GM23338 (cell line): ENCODE results near the gene ARHGEF1. TPM values are rescaled to one million over a fixed set of nuclear protein-coding genes. Genes with fewer than 3 reads are reported as not detected.

Experiments used
- ATAC-seq: fragments of 200-7000 bp; cut with Tn5 transposase; 3 replicates; pipeline ENCODE4 v1.9.1; 2020
- DNase-seq: peaks from one replicate; pipeline ENCODE4 v3.0.0-alpha.2; 2015; ENCODE audit warnings: low spot score
- H2AFZ ChIP-seq: fragments of 200-600 bp; sonication (generic); 2 replicates; pipeline ENCODE4 v1.8.0; 2016; ENCODE audit warnings: antibody characterized with exemption, mild to moderate bottlenecking, moderate library complexity
- H3F3A ChIP-seq: fragments of 200-600 bp; sonication (generic); replicated peaks from 2 replicates; pipeline ENCODE4 v1.8.0; 2017; ENCODE audit warnings: antibody characterized with exemption, mixed run types, low read depth
- H3K27ac ChIP-seq: fragments of 200-600 bp; sonication (generic); 2 replicates; pipeline ENCODE4 v1.6.1; 2016; ENCODE audit warnings: low read depth
- H3K27me3 ChIP-seq: fragments of 200-600 bp; sonication (generic); 2 replicates; pipeline ENCODE4 v1.8.0; 2016; ENCODE audit warnings: mild to moderate bottlenecking, mixed run types, moderate library complexity; ENCODE audit not compliant: insufficient read depth
- H3K36me3 ChIP-seq: fragments of 200-600 bp; sonication (generic); 2 replicates; pipeline ENCODE4 v1.8.0; 2016; ENCODE audit warnings: mild to moderate bottlenecking; ENCODE audit not compliant: insufficient read depth
- H3K4me1 ChIP-seq: fragments of 200-600 bp; sonication (generic); 2 replicates; pipeline ENCODE4 v1.8.0; 2016; ENCODE audit warnings: mild to moderate bottlenecking, moderate library complexity; ENCODE audit not compliant: insufficient read depth
- H3K4me2 ChIP-seq: fragments of 200-600 bp; sonication (generic); 2 replicates; pipeline ENCODE4 v1.7.1; 2017; ENCODE audit warnings: mixed run types
- H3K4me3 ChIP-seq: fragments of 200-600 bp; sonication (generic); 2 replicates; pipeline ENCODE4 v1.6.1; 2016; ENCODE audit warnings: mixed run types
- H3K79me2 ChIP-seq: fragments of 200-600 bp; sonication (generic); replicated peaks from 2 replicates; pipeline ENCODE4 v1.8.0; 2017; ENCODE audit warnings: mild to moderate bottlenecking; ENCODE audit not compliant: insufficient read depth
- H3K9me2 ChIP-seq: fragments of 200-600 bp; sonication (generic); 2 replicates; pipeline ENCODE4 v1.8.0; 2017; ENCODE audit not compliant: insufficient read depth
- H4K20me1 ChIP-seq: fragments of 200-600 bp; sonication (generic); replicated peaks from 2 replicates; pipeline ENCODE4 v1.8.0; 2017; ENCODE audit warnings: mild to moderate bottlenecking; ENCODE audit not compliant: insufficient read depth
- H3K27ac Mint-ChIP-seq: 2 replicates; pipeline ENCODE4 v1.8.0; 2020; ENCODE audit warnings: inconsistent platforms, mild to moderate bottlenecking, moderate library complexity, mixed read lengths
- H3K27me3 Mint-ChIP-seq: 3 replicates; pipeline ENCODE4 v1.8.0; 2022; ENCODE audit warnings: low read depth, mild to moderate bottlenecking, moderate library complexity, mixed read lengths, inconsistent platforms; ENCODE audit not compliant: insufficient read depth, poor library complexity
- H3K36me3 Mint-ChIP-seq: 3 replicates; pipeline ENCODE4 v1.8.0; 2021; ENCODE audit warnings: low read depth, mild to moderate bottlenecking, inconsistent platforms, moderate library complexity, mixed read lengths
- H3K4me1 Mint-ChIP-seq: 3 replicates; pipeline ENCODE4 v1.8.0; 2020; ENCODE audit warnings: mild to moderate bottlenecking, inconsistent platforms, mixed read lengths
- H3K4me3 Mint-ChIP-seq: 3 replicates; pipeline ENCODE4 v1.8.0; 2021; ENCODE audit warnings: moderate library complexity, mild to moderate bottlenecking, inconsistent platforms, mixed read lengths
- H3K9me3 Mint-ChIP-seq: 3 replicates; pipeline ENCODE4 v1.8.0; 2020; ENCODE audit warnings: moderate library complexity, mild to moderate bottlenecking, inconsistent platforms, mixed read lengths
- CREB1 ChIP-seq: fragments of 250-450 bp; sonication (Bioruptor Pico); IDR thresholded peaks from 2 replicates; pipeline ENCODE4 v1.5.0; 2020; ENCODE audit warnings: low read depth, mild to moderate bottlenecking, moderate library complexity
- EZH2 ChIP-seq: fragments of 200-600 bp; sonication (generic); IDR thresholded peaks from one replicate; pipeline ENCODE4 v1.8.0; 2017; ENCODE audit warnings: antibody characterized with exemption, mild to moderate bottlenecking, low read depth; ENCODE audit not compliant: unreplicated experiment
- EZH2phosphoT487 ChIP-seq: fragments of 200-600 bp; sonication (generic); IDR thresholded peaks from one replicate; pipeline ENCODE4 v1.8.1; 2018; ENCODE audit warnings: antibody characterized with exemption; ENCODE audit not compliant: unreplicated experiment
- STAT1 ChIP-seq: IDR thresholded peaks from one replicate; pipeline ENCODE4 v1.6.1; 2016; ENCODE audit warnings: antibody characterized with exemption; ENCODE audit not compliant: unreplicated experiment
- polyA plus RNA-seq: library from polyadenylated mRNA; unstranded; fragments of >200 nt; fragmentation: Nextera tagmentation; extraction: Ambion mirVana; gene quantifications from 2 replicates; pipeline ENCODE4 v1.2.1, GENCODE V29; 2016
- total RNA-seq: library from RNA; depleted of rRNA; stranded (reverse); fragments of >200 nt; shearing (Covaris generic); gene quantifications from 2 replicates; pipeline ENCODE4 v1.2.3, GENCODE V29; 2014
- TF ChIP-seq, protein P1 (sequence below): IDR thresholded peaks from one replicate; pipeline ENCODE4 v1.6.1; 2018; ENCODE audit warnings: antibody characterized with exemption; ENCODE audit not compliant: unreplicated experiment

The ARHGEF1 gene
- total and polyA plus RNA-seq, 2 experiments from 2014 or later, result 41.3 to 44.7 TPM

DNA sequence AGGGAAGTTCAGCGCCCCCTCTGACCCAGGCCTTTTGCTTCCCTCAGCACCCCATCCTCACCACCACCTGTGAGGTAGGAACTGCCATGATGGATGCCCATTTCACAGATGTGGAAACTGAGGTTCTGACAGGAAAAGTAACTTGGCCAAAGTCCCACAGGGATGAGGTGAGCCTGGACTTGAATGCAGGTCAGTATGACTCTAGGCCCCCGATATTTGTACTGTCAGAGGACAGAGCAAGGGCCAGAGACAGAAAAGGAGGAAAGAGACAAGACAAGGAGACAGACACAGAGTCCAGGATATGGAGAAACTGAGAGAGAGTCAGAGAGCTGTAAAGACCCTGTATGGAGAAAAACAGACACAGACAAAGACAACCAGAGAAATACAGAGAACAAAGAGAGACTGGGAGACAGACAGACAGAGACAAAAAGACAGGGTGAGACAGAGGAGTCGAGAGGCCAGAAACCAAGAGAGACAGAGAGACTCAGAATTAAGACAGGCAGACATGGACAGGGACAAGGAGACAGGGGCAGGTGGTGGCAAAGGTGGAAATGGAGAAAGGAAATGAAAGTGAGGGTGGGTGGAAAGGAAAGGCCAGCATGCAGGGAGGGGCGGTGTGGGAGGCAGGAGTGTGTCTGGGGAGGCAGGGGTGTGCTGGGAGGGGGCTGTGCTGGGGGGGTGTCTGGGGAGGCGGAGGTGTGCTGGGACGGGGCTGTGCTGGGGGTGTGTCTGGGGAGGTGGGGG, 40.2 kb downstream of the ARHGEF1 start:
- peak overlapping the region; percentile 73; the same call in 1 of the 2 replicates for H3K4me2 ChIP-seq
- H3K4me1 ChIP-seq, result peaks cover 9% of the 10 kb centered on the region; the same call in 1 of the 2 replicates
- peaks cover 3% of the 10 kb centered on the region; the same call in 1 of the 3 replicates for H3K9me3 Mint-ChIP-seq
- no peaks in the 10 kb centered on the region; the same call in 2 of the 3 replicates for H3K36me3 Mint-ChIP-seq
- TF ChIP-seq EZH2 (peak; percentile 71), STAT1 (no peak)
- H4K20me1 ChIP-seq, result peaks cover 7% of the 10 kb centered on the region; the same call in 1 of the 2 replicates
- H3K27ac ChIP-seq, result no peak overlapping the region
- ATAC-seq (no peak), DNase-seq (no peak)
- H3K36me3 ChIP-seq, result no peaks in the 10 kb centered on the region
- peaks cover 13% of the 10 kb centered on the region for H3K27me3 Mint-ChIP-seq
- no peak overlapping the region for H2AFZ ChIP-seq
- no peaks in the 10 kb centered on the region for H3K79me2 ChIP-seq
- H3K27me3 ChIP-seq, result peaks cover 98% of the 10 kb centered on the region
- H3K4me3 ChIP-seq, result no peak overlapping the region
- H3K27ac Mint-ChIP-seq, result no peak overlapping the region
- H3K4me3 Mint-ChIP-seq, result peak overlapping the region; percentile 8; the same call in 1 of the 3 replicates
- H3F3A ChIP-seq, result peaks cover 9% of the 10 kb centered on the region
- peaks cover 13% of the 10 kb centered on the region for H3K4me1 Mint-ChIP-seq
- no peaks in the 10 kb centered on the region for H3K9me2 ChIP-seq

GRCh38 chr19:41924151-41925145, 41.5 kb downstream of the ARHGEF1 start:
- Histone ChIP-seq H3K4me1 (peaks cover 14% of the 10 kb centered on the region; the same call in 1 of the 2 replicates), H3F3A (peaks cover 9% of the 10 kb centered on the region), H3K27me3 (peaks cover 98% of the 10 kb centered on the region), H3K36me3 (no peaks in the 10 kb centered on the region), H3K79me2 (no peaks in the 10 kb centered on the region), H4K20me1 (peaks cover 7% of the 10 kb centered on the region; the same call in 1 of the 2 replicates), H3K9me2 (no peaks in the 10 kb centered on the region), H2AFZ (no peak overlapping the region), H3K4me3 (no peak overlapping the region), H3K27ac (no peak overlapping the region), H3K4me2 (no peak overlapping the region)
- Mint-ChIP-seq H3K27me3 (peaks cover 21% of the 10 kb centered on the region), H3K27ac (no peak overlapping the region), H3K36me3 (no peaks in the 10 kb centered on the region; the same call in 2 of the 3 replicates), H3K9me3 (peaks cover 3% of the 10 kb centered on the region; the same call in 1 of the 3 replicates), H3K4me1 (peaks cover 20% of the 10 kb centered on the region), H3K4me3 (no peak overlapping the region)
- TF ChIP-seq STAT1 (no peak), EZH2phosphoT487 (no peak), CREB1 (no peak)
- TF ChIP-seq, protein P1, sequence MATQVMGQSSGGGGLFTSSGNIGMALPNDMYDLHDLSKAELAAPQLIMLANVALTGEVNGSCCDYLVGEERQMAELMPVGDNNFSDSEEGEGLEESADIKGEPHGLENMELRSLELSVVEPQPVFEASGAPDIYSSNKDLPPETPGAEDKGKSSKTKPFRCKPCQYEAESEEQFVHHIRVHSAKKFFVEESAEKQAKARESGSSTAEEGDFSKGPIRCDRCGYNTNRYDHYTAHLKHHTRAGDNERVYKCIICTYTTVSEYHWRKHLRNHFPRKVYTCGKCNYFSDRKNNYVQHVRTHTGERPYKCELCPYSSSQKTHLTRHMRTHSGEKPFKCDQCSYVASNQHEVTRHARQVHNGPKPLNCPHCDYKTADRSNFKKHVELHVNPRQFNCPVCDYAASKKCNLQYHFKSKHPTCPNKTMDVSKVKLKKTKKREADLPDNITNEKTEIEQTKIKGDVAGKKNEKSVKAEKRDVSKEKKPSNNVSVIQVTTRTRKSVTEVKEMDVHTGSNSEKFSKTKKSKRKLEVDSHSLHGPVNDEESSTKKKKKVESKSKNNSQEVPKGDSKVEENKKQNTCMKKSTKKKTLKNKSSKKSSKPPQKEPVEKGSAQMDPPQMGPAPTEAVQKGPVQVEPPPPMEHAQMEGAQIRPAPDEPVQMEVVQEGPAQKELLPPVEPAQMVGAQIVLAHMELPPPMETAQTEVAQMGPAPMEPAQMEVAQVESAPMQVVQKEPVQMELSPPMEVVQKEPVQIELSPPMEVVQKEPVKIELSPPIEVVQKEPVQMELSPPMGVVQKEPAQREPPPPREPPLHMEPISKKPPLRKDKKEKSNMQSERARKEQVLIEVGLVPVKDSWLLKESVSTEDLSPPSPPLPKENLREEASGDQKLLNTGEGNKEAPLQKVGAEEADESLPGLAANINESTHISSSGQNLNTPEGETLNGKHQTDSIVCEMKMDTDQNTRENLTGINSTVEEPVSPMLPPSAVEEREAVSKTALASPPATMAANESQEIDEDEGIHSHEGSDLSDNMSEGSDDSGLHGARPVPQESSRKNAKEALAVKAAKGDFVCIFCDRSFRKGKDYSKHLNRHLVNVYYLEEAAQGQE, result no peak
- ATAC-seq, result no peak
- DNase-seq, result peak; percentile 0
